ENCODE results near the gene LAMB4. TPM values are rescaled to one million over a fixed set of nuclear protein-coding genes. Genes with fewer than 3 reads are reported as not detected.
"Not testable (repeated sequence)": the region's sequence is repeated elsewhere in the genome, so short reads cannot be mapped to it uniquely, and the experiment has no call there.

The LAMB4 gene
- total RNA-seq, 1 donor from 2014 or later, result not detected

GRCh38 chr7:108037140-108037539 is 93.0 kb downstream of the LAMB4 start:
- TF ChIP-seq CTCF (IDR thresholded peaks at IDR 0.05), result no peak
- POLR2A ChIA-PET, result no interaction called here
- H3K27ac Mint-ChIP-seq, result no peak overlapping the region
- ATAC-seq (ENCODE audit: low read depth) (no peak), DNase-seq (no peak)
- H3K27me3 Mint-ChIP-seq, result peaks cover 11% of the 10 kb centered on the region
- CTCF ChIA-PET, result no interaction called here
- H3K36me3 Mint-ChIP-seq (ENCODE audit: low read depth), result no peaks in the 10 kb centered on the region
- no peaks in the 10 kb centered on the region for H3K9me3 Mint-ChIP-seq
- H3K4me1 Mint-ChIP-seq, result no peaks in the 10 kb centered on the region
- no peak overlapping the region for H3K4me3 Mint-ChIP-seq
- intact Hi-C loops (cut with micrococcal nuclease), result no loop called here

GRCh38 chr7:108034586-108034985 is 95.6 kb downstream of the LAMB4 start:
- Mint-ChIP-seq H3K36me3 (ENCODE audit: low read depth) (no peaks in the 10 kb centered on the region), H3K9me3 (no peaks in the 10 kb centered on the region), H3K27ac (no peak overlapping the region), H3K4me1 (no peaks in the 10 kb centered on the region), H3K27me3 (peaks cover 8% of the 10 kb centered on the region), H3K4me3 (no peak overlapping the region)
- intact Hi-C loops (cut with micrococcal nuclease), result no loop called here
- TF ChIP-seq CTCF (IDR thresholded peaks at IDR 0.05), result no peak
- no peak for ATAC-seq (ENCODE audit: low read depth)
- ChIA-PET CTCF (no interaction called here), POLR2A (no interaction called here)
- no peak for DNase-seq

GRCh38 chr7:108033776-108034497 is 96.2 kb downstream of the LAMB4 start:
- Mint-ChIP-seq H3K27ac (no peak overlapping the region), H3K27me3 (peaks cover 7% of the 10 kb centered on the region), H3K36me3 (ENCODE audit: low read depth) (no peaks in the 10 kb centered on the region), H3K4me3 (no peak overlapping the region), H3K4me1 (no peaks in the 10 kb centered on the region), H3K9me3 (no peaks in the 10 kb centered on the region)
- DNase-seq (no peak), ATAC-seq (ENCODE audit: low read depth) (no peak)
- ChIA-PET POLR2A (no interaction called here), CTCF (no interaction called here)
- TF ChIP-seq CTCF (IDR thresholded peaks at IDR 0.05), result no peak
- intact Hi-C loops (cut with micrococcal nuclease), result no loop called here

- H3K27me3 Mint-ChIP-seq; H3K4me3 Mint-ChIP-seq; H3K4me1 Mint-ChIP-seq; ATAC-seq (ENCODE audit: low read depth); H3K27ac Mint-ChIP-seq; H3K9me3 Mint-ChIP-seq; intact Hi-C loops (cut with micrococcal nuclease); H3K36me3 Mint-ChIP-seq (ENCODE audit: low read depth); POLR2A ChIA-PET; CTCF ChIA-PET; DNase-seq: not testable (repeated sequence)
Observed at GRCh38 chr7:108033309-108033708, 96.9 kb downstream of the LAMB4 start.

GRCh38 chr7:108030516-108030915 is 99.6 kb downstream of the LAMB4 start:
- no peak for TF ChIP-seq CTCF (IDR thresholded peaks at IDR 0.05)
- no peak for DNase-seq
- ATAC-seq (ENCODE audit: low read depth), result no peak
- ChIA-PET POLR2A (no interaction called here), CTCF (no interaction called here)
- Mint-ChIP-seq H3K9me3 (no peaks in the 10 kb centered on the region), H3K4me1 (no peaks in the 10 kb centered on the region), H3K27ac (no peak overlapping the region), H3K4me3 (no peak overlapping the region), H3K36me3 (ENCODE audit: low read depth) (no peaks in the 10 kb centered on the region), H3K27me3 (peaks cover 5% of the 10 kb centered on the region)
- intact Hi-C loops (cut with micrococcal nuclease), result no loop called here

GRCh38 chr7:108029034-108029433 is 101.1 kb downstream of the LAMB4 start:
- H3K27ac Mint-ChIP-seq, result no peak overlapping the region
- H3K36me3 Mint-ChIP-seq (ENCODE audit: low read depth), result no peaks in the 10 kb centered on the region
- H3K27me3 Mint-ChIP-seq, result peaks cover 8% of the 10 kb centered on the region
- ChIA-PET POLR2A (no interaction called here), CTCF (no interaction called here)
- no peaks in the 10 kb centered on the region for H3K9me3 Mint-ChIP-seq
- intact Hi-C loops (cut with micrococcal nuclease), result no loop called here
- no peaks in the 10 kb centered on the region for H3K4me1 Mint-ChIP-seq
- no peak overlapping the region for H3K4me3 Mint-ChIP-seq
- DNase-seq, result no peak
- no peak for TF ChIP-seq CTCF (IDR thresholded peaks at IDR 0.05)
- no peak for ATAC-seq (ENCODE audit: low read depth)

All from activated B cell treated with CpG ODN at 0.5 μM for 24 hours (primary cell).